ENCODE results near the gene SSR3. TPM values are rescaled to one million over a fixed set of nuclear protein-coding genes. Genes with fewer than 3 reads are reported as not detected.
"Not testable (repeated sequence)": the region's sequence is repeated elsewhere in the genome, so short reads cannot be mapped to it uniquely, and the experiment has no call there.

The SSR3 gene
- total RNA-seq, 1 donor from 2014 or later: 245 TPM

- TF ChIP-seq CTCF (IDR thresholded peaks at IDR 0.05; ENCODE audit: insufficient read depth, low read length, severe bottlenecking): no peak
- Histone ChIP-seq H3K4me3 (ENCODE audit: low read depth, low read length) (no peak overlapping the region), H3K36me3 (ENCODE audit: control insufficient read depth, insufficient read depth, low read length) (no peaks in the 10 kb centered on the region), H3K27me3 (ENCODE audit: control insufficient read depth, insufficient read depth, low read length) (no peaks in the 10 kb centered on the region)
- FAIRE-seq (no peak), DNase-seq (ENCODE audit: low read depth) (no peak)
These were observed 20.7 kb upstream of the SSR3 start for GRCh38 chr3:156575641-156576040.

GRCh38 chr3:156569881-156570280, 15.0 kb upstream of the SSR3 start:
- not testable (repeated sequence) for DNase-seq (ENCODE audit: low read depth); H3K36me3 ChIP-seq (ENCODE audit: control insufficient read depth, insufficient read depth, low read length); H3K4me3 ChIP-seq (ENCODE audit: low read depth, low read length); FAIRE-seq; H3K27me3 ChIP-seq (ENCODE audit: control insufficient read depth, insufficient read depth, low read length)

- not testable (repeated sequence) for FAIRE-seq; H3K4me3 ChIP-seq (ENCODE audit: low read depth, low read length); H3K36me3 ChIP-seq (ENCODE audit: control insufficient read depth, insufficient read depth, low read length); DNase-seq (ENCODE audit: low read depth); H3K27me3 ChIP-seq (ENCODE audit: control insufficient read depth, insufficient read depth, low read length)
These were observed 14.1 kb upstream of the SSR3 start for GRCh38 chr3:156569016-156569415.

GRCh38 chr3:156563900-156564682, 9.2 kb upstream of the SSR3 start:
- DNase-seq (ENCODE audit: low read depth) (peak; percentile 62), FAIRE-seq (no peak)
- Histone ChIP-seq H3K4me3 (ENCODE audit: low read depth, low read length) (no peak overlapping the region), H3K27me3 (ENCODE audit: control insufficient read depth, insufficient read depth, low read length) (no peaks in the 10 kb centered on the region), H3K36me3 (ENCODE audit: control insufficient read depth, insufficient read depth, low read length) (no peaks in the 10 kb centered on the region)
- TF ChIP-seq CTCF (IDR thresholded peaks at IDR 0.05; ENCODE audit: insufficient read depth, low read length, severe bottlenecking): no peak

GRCh38 chr3:156562486-156562885, 7.6 kb upstream of the SSR3 start:
- not testable (repeated sequence) for DNase-seq (ENCODE audit: low read depth); H3K4me3 ChIP-seq (ENCODE audit: low read depth, low read length); H3K27me3 ChIP-seq (ENCODE audit: control insufficient read depth, insufficient read depth, low read length); FAIRE-seq; H3K36me3 ChIP-seq (ENCODE audit: control insufficient read depth, insufficient read depth, low read length)

GRCh38 chr3:156561533-156561932, 6.6 kb upstream of the SSR3 start:
- Histone ChIP-seq H3K36me3 (ENCODE audit: control insufficient read depth, insufficient read depth, low read length) (no peaks in the 10 kb centered on the region), H3K27me3 (ENCODE audit: control insufficient read depth, insufficient read depth, low read length) (no peaks in the 10 kb centered on the region), H3K4me3 (ENCODE audit: low read depth, low read length) (no peak overlapping the region)
- no peak for DNase-seq (ENCODE audit: low read depth)
- no peak for TF ChIP-seq CTCF (IDR thresholded peaks at IDR 0.05; ENCODE audit: insufficient read depth, low read length, severe bottlenecking)
- no peak for FAIRE-seq

GRCh38 chr3:156559321-156559720, 4.4 kb upstream of the SSR3 start:
- no peaks in the 10 kb centered on the region for H3K27me3 ChIP-seq (ENCODE audit: control insufficient read depth, insufficient read depth, low read length)
- no peaks in the 10 kb centered on the region for H3K36me3 ChIP-seq (ENCODE audit: control insufficient read depth, insufficient read depth, low read length)
- no peak overlapping the region for H3K4me3 ChIP-seq (ENCODE audit: low read depth, low read length)
- FAIRE-seq (no peak), DNase-seq (ENCODE audit: low read depth) (no peak)
- TF ChIP-seq CTCF (IDR thresholded peaks at IDR 0.05; ENCODE audit: insufficient read depth, low read length, severe bottlenecking): no peak

Data from bronchial epithelial cell (primary cell).